GM19372 (cell line): ENCODE results near the gene NEK5.
A peak's percentile ranks its signal among the peaks of the same experiment; 100 is the strongest.
"Not testable (repeated sequence)": the region's sequence is repeated elsewhere in the genome, so short reads cannot be mapped to it uniquely, and the experiment has no call there.

Experiments
- ATAC-seq: cut with Tn5 transposase; IDR thresholded peaks from one replicate; pipeline ENCODE4 v1.9.1; 2021; ENCODE audit warnings: mild to moderate bottlenecking, low read depth, moderate library complexity; ENCODE audit not compliant: unreplicated experiment

NEK5 gene

GRCh38 chr13:52147225-52147624, 18.4 kb upstream of the NEK5 start:
- no peak for ATAC-seq

GRCh38 chr13:52141299-52141698, 12.4 kb upstream of the NEK5 start:
- ATAC-seq: no peak

GRCh38 chr13:52137489-52137888, 8.6 kb upstream of the NEK5 start:
- no peak for ATAC-seq

- no peak for ATAC-seq
These were observed 7.9 kb upstream of the NEK5 start for GRCh38 chr13:52136763-52137162.

GRCh38 chr13:52130641-52131040, 1.8 kb upstream of the NEK5 start:
- no peak for ATAC-seq

- peak; percentile 50 for ATAC-seq
These were observed 830 bp downstream of the NEK5 start for GRCh38 chr13:52127783-52128702.

- peak; percentile 12 for ATAC-seq
These were observed 1.5 kb downstream of the NEK5 start for GRCh38 chr13:52127378-52127777.

GRCh38 chr13:52125547-52125946, 3.3 kb downstream of the NEK5 start:
- ATAC-seq: no peak

- no peak for ATAC-seq
These were observed 10.3 kb downstream of the NEK5 start for GRCh38 chr13:52118595-52118994.

- ATAC-seq: no peak
These were observed 10.8 kb downstream of the NEK5 start for GRCh38 chr13:52118095-52118494.

GRCh38 chr13:52112591-52112990, 16.3 kb downstream of the NEK5 start:
- no peak for ATAC-seq

- ATAC-seq: no peak
These were observed 19.7 kb downstream of the NEK5 start for GRCh38 chr13:52109116-52109670.

GRCh38 chr13:52105841-52106240, 23.0 kb downstream of the NEK5 start:
- ATAC-seq: no peak

- no peak for ATAC-seq
These were observed 24.2 kb downstream of the NEK5 start for GRCh38 chr13:52104624-52105023.

GRCh38 chr13:52103386-52103785, 25.5 kb downstream of the NEK5 start:
- no peak for ATAC-seq

GRCh38 chr13:52102423-52102822, 26.4 kb downstream of the NEK5 start:
- not testable (repeated sequence) for ATAC-seq

- no peak for ATAC-seq
These were observed 31.7 kb downstream of the NEK5 start for GRCh38 chr13:52097197-52097596.

- ATAC-seq: no peak
These were observed 32.1 kb downstream of the NEK5 start for GRCh38 chr13:52096748-52097147.

GRCh38 chr13:52096062-52096461, 32.8 kb downstream of the NEK5 start:
- ATAC-seq: no peak

- ATAC-seq: no peak
These were observed 36.8 kb downstream of the NEK5 start for GRCh38 chr13:52092087-52092486.

- ATAC-seq: no peak
These were observed 37.4 kb downstream of the NEK5 start for GRCh38 chr13:52091473-52091872.

- no peak for ATAC-seq
These were observed 43.5 kb downstream of the NEK5 start for GRCh38 chr13:52085421-52085820.
